Measurements from ENCODE around the gene SYT11. TPM values are rescaled to one million over a fixed set of nuclear protein-coding genes. Genes with fewer than 3 reads are reported as not detected.

The SYT11 gene
- total RNA-seq, 1 donor = 48.6 TPM

DNA sequence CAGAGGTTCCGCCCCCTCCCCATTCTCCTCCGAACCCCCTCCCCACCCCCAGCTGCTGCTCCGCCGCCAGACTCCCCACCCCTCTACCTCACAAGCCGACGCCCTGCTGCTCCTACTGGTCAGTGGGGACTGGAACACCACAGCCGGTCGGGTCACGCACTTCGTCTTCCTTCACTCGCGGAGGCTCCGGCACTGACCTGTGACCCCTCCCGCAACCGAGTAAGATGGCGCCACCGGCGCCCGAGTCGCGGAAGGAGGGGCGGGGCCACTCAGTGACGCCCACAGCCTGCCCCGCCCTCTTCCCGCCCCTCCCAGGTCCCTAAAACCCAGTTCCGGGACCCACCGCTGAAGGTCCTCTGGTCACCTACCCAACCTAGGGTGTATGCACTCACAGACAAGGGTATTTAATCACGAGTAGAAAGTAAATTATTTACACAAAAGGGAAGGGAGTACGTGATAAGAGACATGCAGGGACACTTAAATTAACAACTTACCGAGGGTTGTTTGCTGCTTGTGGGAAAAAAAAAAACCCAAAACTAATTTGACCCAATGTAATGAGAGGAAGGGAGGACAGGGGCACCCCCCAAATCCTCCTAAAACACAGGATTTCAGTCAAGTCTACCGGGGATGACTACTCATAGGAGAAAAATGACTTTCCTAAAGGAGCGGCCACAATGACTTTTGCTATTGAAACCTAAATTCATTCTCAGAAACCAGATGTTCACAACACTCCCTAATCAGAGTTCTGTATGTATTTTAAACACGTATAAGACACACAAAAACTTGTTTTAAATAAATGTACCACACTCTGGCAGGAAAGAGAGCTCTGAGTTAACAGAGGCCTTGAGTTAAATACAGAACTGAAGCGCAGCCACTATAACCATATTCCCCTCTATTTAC, 52.0 kb downstream of the SYT11 start, which contains the start of gene RIT1:
Gene RIT1 (minus strand): TSS at position 194 of the 900 bp plus-strand sequence. CDS start 588 bp downstream, outside the sequence.
- TF ChIP-seq, protein P1, sequence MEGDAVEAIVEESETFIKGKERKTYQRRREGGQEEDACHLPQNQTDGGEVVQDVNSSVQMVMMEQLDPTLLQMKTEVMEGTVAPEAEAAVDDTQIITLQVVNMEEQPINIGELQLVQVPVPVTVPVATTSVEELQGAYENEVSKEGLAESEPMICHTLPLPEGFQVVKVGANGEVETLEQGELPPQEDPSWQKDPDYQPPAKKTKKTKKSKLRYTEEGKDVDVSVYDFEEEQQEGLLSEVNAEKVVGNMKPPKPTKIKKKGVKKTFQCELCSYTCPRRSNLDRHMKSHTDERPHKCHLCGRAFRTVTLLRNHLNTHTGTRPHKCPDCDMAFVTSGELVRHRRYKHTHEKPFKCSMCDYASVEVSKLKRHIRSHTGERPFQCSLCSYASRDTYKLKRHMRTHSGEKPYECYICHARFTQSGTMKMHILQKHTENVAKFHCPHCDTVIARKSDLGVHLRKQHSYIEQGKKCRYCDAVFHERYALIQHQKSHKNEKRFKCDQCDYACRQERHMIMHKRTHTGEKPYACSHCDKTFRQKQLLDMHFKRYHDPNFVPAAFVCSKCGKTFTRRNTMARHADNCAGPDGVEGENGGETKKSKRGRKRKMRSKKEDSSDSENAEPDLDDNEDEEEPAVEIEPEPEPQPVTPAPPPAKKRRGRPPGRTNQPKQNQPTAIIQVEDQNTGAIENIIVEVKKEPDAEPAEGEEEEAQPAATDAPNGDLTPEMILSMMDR (IDR thresholded peaks at IDR 0.05; ENCODE audit: insufficient read depth, low read length) = peak; percentile 16
- H3K4me3 ChIP-seq (ENCODE audit: low read depth, low read length) = peak within 1 kb of the TSS; percentile 74
- DNase-seq (ENCODE audit: low read depth) = peak; percentile 74

DNA sequence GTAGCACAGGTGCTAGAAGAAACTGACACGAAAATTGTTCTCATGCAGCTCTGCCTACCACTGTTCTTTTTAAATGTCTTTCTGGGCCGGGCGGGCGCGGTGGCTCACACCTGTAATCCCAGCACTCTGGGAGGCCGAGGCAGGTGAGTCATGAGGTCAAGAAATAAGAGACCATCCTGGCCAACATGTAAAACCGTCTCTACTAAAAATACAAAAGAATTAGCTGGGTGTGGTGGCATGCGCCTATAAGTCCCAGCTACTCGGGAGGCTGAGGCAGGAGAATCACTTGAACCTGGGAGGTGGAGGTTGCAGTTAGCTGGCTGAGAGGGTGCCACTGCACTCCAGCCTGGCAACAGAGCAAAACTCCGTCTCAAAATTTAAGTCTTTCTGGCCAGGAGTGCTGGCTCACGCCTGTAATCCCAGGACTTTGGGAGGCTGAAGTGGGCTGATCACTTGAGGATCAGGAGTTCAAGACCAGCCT, 52.7 kb downstream of the SYT11 start:
- TF ChIP-seq, protein P1 (IDR thresholded peaks at IDR 0.05; ENCODE audit: insufficient read depth, low read length) = no peak
- H3K4me3 ChIP-seq (ENCODE audit: low read depth, low read length) = no peak overlapping the region
- no peak for DNase-seq (ENCODE audit: low read depth)

DNA sequence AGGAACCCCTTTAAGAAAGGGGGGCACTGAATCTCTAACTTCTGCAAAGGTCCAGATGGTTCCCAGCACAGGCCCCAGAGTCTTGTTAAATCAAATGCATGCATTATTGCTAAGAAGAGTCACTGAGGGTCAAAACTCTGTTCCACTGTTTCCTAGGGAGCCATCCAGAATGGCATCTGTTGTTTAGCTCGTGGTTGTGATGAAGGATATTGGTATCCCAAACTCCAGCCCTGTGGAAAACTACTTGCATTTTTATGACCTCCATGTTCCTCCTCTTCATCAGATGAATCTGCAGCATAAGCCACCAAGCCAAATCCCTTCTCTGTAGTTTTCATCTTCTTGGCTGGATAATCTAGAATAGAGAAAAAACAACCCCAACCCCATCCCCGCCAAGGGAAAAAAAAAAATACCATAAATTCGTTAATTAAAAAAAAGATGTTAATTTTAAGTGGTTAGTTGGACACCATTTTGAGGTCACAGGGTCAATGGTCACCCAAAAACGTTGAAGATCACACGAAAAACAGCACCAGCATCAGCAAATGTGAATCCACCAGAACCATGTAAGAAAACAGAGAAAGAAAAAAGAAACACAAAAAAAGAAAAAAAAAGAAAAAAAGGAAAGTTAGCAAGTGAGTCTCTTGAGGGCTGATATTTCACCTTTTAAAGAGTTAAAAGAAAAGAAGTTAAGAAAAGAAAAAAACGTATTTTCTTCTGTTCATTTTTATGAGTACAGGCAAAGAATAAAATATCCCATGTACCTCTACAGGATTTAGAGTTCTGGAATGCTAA, 54.8 kb downstream of the SYT11 start:
- DNase-seq (ENCODE audit: low read depth) = no peak
- TF ChIP-seq, protein P1 (IDR thresholded peaks at IDR 0.05; ENCODE audit: insufficient read depth, low read length) = no peak
- H3K4me3 ChIP-seq (ENCODE audit: low read depth, low read length) = no peak overlapping the region

DNA sequence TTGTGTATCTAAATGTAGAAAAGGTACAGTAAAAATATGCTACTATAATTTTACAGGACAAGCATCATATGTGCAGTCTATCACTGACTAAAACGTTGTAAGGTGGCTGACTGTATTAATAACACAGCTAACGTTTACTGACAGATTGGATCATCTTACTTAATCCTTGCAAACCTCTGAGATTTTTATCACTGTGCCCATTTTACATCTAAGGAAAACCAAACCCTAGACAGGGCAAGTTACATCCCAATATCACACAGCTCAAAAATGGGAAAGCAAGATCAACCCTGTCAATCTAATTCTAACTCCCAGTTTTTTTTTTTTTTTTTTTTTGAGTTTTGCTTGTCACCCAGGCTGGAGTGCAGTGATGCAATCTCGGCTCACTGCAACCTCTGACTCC, 59.3 kb downstream of the SYT11 start:
- no peak overlapping the region for H3K4me3 ChIP-seq (ENCODE audit: low read depth, low read length)
- no peak for DNase-seq (ENCODE audit: low read depth)
- TF ChIP-seq, protein P1 (IDR thresholded peaks at IDR 0.05; ENCODE audit: insufficient read depth, low read length) = no peak

DNA sequence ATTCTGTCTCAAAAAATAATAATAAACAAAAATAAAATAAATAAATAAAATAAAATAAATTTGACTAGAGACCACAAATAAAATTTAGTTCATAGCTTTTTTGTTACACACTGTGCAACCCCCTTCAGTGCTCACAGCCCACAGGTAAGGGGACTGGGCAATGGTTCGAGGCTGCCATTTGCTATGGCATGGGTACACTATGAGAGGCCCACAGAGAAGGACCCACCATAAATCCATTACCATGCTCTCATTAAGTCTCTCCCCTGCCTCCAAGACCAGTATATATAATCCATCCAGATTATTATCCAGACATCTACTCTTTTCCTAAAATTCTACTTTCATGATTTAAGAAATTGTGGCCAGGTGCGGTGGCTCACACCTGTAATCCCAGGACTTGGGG, 60.4 kb downstream of the SYT11 start:
- no peak overlapping the region for H3K4me3 ChIP-seq (ENCODE audit: low read depth, low read length)
- TF ChIP-seq, protein P1 (IDR thresholded peaks at IDR 0.05; ENCODE audit: insufficient read depth, low read length) = no peak
- DNase-seq (ENCODE audit: low read depth) = no peak

DNA sequence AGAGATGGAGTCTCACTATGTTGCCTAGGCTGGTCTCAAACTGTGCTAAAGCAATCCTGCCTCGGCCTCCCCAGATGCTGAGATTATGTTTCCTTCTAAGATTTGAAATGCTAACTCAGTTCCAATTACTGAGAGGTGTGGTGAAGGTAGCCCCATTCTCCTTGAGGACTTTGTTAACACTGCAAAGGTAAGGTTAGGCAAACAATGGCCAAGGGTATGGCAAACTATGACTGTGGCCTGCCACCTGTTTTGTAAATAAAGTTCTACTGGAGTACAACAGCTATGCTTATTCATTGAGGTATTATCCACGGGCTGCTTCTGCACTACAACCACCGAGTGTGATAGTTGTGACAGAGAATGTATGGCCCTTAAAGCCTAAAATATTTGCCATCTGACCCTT, 61.4 kb downstream of the SYT11 start:
- TF ChIP-seq, protein P1 (IDR thresholded peaks at IDR 0.05; ENCODE audit: insufficient read depth, low read length) = no peak
- H3K4me3 ChIP-seq (ENCODE audit: low read depth, low read length) = no peak overlapping the region
- DNase-seq (ENCODE audit: low read depth) = no peak

Data from fibroblast of the aortic adventitia (primary cell).